Heart right ventricle (tissue), 12 donors: ENCODE measurements around the gene ADAMTSL4. TPM values are rescaled to one million over a fixed set of nuclear protein-coding genes. Genes with fewer than 3 reads are reported as not detected.

Experiments
- microRNA-seq, 2 donors: library from miRNA; unstranded; fragments of <30 nt; microRNA quantifications; one replicate each; pipeline ENCODE4 v1.2.0, GENCODE V29; 2021
- polyA plus RNA-seq, 2 donors: library from polyadenylated mRNA; stranded (reverse); fragments of 200-250 nt; gene quantifications; one replicate each; pipeline ENCODE4 v1.2.3, GENCODE V29; 2013
- total RNA-seq, 10 donors: library from RNA; stranded (reverse); fragmentation: NEBNext Ultra II Directional in 3 of 10; extraction: Animal tissue kit (Norgen Biotek cat#: 25700) in 3 of 10; gene quantifications; one replicate each; pipeline versions ENCODE4 v1.2.1 to v1.2.4, GENCODE V29; 2021 to 2023
- donor health status: ischemic (EF 13 %, LVEDD 7.1; RV severe dilation, severe dysfunction).
- donor health status: healthy with polysubstance abuse.
- donor health status: DM: no; HTN: yes; CAD: no.
- donor health status: DM: no; HTN: no; CAD: no.
- donor health status: ischemic (EF 25% LVEDD 6.9; RV normal size, moderate dysfunction).
- donor health status: ischemic (EF 25% LVEDD 5.7; RV mildly dilated, moderate dysfunction).
- donor health status: healthy.
- donor health status: nonischemic (EF 11% LVEDD 7.7; RV severe dilation, severe dysfunction).
- donor health status: DM: yes; HTN: yes; CAD: no.
- donor health status: PGD.
- donor health status: ischemic (EF 29% LVEDD 5.4; RV normal size, mild dysfunction).
- donor health status: nonischemic (EF 23%, LVEDD 6.1; RV moderate dilation, normal function).

Gene ADAMTSL4
- total and polyA plus RNA-seq, 12 donors: 22.2 to 86.5 (median 44.6) TPM

Small RNA genes within 50 kb of the gene (microRNA-seq; reads per million reads assigned to microRNA genes)
- gene MIR4257: 0 reads per million in 2 donors

Other genes with a start within 250 kb of the ADAMTSL4 start
- gene PRPF3, start 227.9 kb upstream of the ADAMTSL4 start, total RNA-seq: 10 to 100 TPM; 17.8 to 25.5 (median 20.1) TPM
- 10 to 100 TPM; 19.6 to 43.6 TPM for gene PRPF3, start 227.9 kb upstream of the ADAMTSL4 start, polyA plus RNA-seq
- gene RPRD2, start 185.3 kb upstream of the ADAMTSL4 start, total RNA-seq: 10 to 100 TPM; 21.9 to 34.5 (median 28.2) TPM
- gene RPRD2, start 185.3 kb upstream of the ADAMTSL4 start, polyA plus RNA-seq: 1 to 10 TPM; 4.0 to 7.4 TPM
- gene TARS2, start 62.0 kb upstream of the ADAMTSL4 start, total RNA-seq: 10 to 100 TPM; 25.1 to 44.4 (median 37.0) TPM
- 10 to 100 TPM; 19.1 to 27.4 TPM for gene TARS2, start 62.0 kb upstream of the ADAMTSL4 start, polyA plus RNA-seq
- gene ECM1, start 41.3 kb upstream of the ADAMTSL4 start, total RNA-seq: 10 to 100 TPM in 8 of 10 donors, 1 to 10 TPM in 2; 5.8 to 26.3 (median 12.8) TPM
- gene ECM1, start 41.3 kb upstream of the ADAMTSL4 start, polyA plus RNA-seq: 10 to 100 TPM; 24.7 to 28.2 TPM
- gene FALEC, start 33.7 kb upstream of the ADAMTSL4 start, total RNA-seq: under 1 TPM in 2 of 10 donors, not detected in 8; 0.46 to 0.60 TPM
- gene FALEC, start 33.7 kb upstream of the ADAMTSL4 start, polyA plus RNA-seq: not detected
- 100 to 1,000 TPM in 8 of 10 donors, 10 to 100 TPM in 2; 76.4 to 155 (median 122) TPM for gene MCL1, start 30.2 kb downstream of the ADAMTSL4 start, total RNA-seq
- gene MCL1, start 30.2 kb downstream of the ADAMTSL4 start, polyA plus RNA-seq: 10 to 100 TPM; 54.3 to 77.7 TPM
- gene ENSA, start 80.2 kb downstream of the ADAMTSL4 start, total RNA-seq: 100 to 1,000 TPM; 115 to 148 (median 132) TPM
- 10 to 100 TPM; 66.7 to 92.6 TPM for gene ENSA, start 80.2 kb downstream of the ADAMTSL4 start, polyA plus RNA-seq
- gene GOLPH3L, start 147.7 kb downstream of the ADAMTSL4 start, total RNA-seq: 10 to 100 TPM; 10.9 to 17.8 (median 15.4) TPM
- 1 to 10 TPM; 7.6 to 8.6 TPM for gene GOLPH3L, start 147.7 kb downstream of the ADAMTSL4 start, polyA plus RNA-seq
- gene HORMAD1, start 171.5 kb downstream of the ADAMTSL4 start, total RNA-seq: under 1 TPM in 2 of 10 donors, not detected in 8; 0.23 to 0.33 TPM
- gene HORMAD1, start 171.5 kb downstream of the ADAMTSL4 start, polyA plus RNA-seq: not detected
- gene CTSS, start 216.4 kb downstream of the ADAMTSL4 start, total RNA-seq: 100 to 1,000 TPM in 1 of 10 donors, 10 to 100 TPM in 9; 11.9 to 201 (median 18.2) TPM
- gene CTSS, start 216.4 kb downstream of the ADAMTSL4 start, polyA plus RNA-seq: 1 to 10 TPM; 6.5 to 8.7 TPM